ENCODE data around the gene STXBP6.

The STXBP6 gene

DNA sequence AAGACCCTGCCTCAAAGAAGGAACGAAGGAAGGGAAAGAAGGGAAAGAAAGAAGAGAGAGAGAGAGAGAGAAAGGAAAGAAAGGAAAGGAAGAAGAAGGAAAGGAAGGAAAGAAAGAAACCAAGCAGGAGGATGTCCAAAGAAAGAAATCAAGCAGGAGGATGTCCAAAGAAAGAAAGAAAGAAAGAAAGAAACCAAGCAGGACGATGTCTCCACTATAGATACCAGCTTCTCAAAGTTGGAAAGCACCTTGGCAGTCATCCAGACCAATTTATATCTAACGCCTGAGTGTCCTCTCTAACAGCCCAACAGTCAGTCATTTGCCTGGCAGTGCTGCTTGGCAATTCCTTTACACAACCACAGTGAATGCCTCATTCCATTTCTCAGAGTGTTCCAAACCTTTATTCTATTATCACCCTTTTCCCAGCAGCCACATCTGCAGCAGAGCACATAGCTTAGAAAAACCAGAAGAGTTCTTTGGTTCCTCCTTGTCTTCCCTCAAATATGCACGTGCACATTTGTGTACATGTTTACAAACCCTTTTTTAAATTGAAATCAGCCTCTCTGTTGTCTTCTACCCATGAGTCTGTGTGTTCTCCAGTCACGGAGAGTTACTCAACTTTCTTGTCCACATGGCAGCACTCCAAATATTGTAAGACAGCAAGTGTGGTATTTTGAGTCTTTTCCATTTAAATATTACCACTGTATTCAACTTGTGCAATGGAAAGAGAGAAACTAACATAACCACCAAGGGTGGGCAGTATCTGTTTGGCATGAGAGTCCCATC is 138.4 kb downstream of the STXBP6 start:
- DNase-seq: no peak
- H3K9me3 ChIP-seq (ENCODE audit: control insufficient read depth, low read length): no peaks in the 10 kb centered on the region
- H3K4me1 ChIP-seq (ENCODE audit: control insufficient read depth, insufficient read depth, low read length, poor library complexity, severe bottlenecking): no peaks in the 10 kb centered on the region
- no peaks in the 10 kb centered on the region for H3K36me3 ChIP-seq (ENCODE audit: control insufficient read depth, insufficient read depth, low read length)
- no peaks in the 10 kb centered on the region for H3K27me3 ChIP-seq (replicated peaks; ENCODE audit: control insufficient read depth, insufficient read depth, low read length, poor library complexity, severe bottlenecking)
- no peak overlapping the region for H3K4me3 ChIP-seq (ENCODE audit: insufficient read depth, low read depth, low read length, poor library complexity, severe bottlenecking)
- H3K27ac ChIP-seq (ENCODE audit: insufficient read depth, low read length, poor library complexity, severe bottlenecking): no peak overlapping the region

DNA sequence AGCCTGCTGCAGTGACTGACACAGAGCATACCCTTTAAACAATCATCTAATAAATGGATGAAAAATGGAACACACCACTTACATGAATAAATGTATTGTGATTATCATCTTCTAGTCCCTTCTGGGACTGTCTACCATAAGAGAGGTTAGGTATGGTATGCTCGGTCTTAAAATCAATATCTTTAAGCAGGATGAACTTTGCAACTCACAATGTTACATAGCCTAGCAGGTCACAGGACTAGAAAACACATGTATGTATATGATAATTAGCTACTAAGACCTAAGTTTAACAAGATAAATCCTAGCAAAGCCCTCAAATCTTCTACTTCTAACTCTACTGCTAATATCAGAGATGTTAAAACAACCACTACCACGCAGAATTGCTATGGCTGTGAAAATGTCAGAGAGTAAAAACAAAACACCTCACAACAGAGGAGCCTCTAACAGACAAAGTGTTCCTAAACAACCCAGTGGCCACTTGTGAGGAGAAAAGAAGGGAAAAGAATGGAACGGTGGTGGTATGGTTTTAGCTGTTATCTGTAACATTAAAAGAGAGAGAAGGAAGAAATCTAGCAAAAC is 139.4 kb downstream of the STXBP6 start:
- H3K36me3 ChIP-seq (ENCODE audit: control insufficient read depth, insufficient read depth, low read length): no peaks in the 10 kb centered on the region
- H3K4me3 ChIP-seq (ENCODE audit: insufficient read depth, low read depth, low read length, poor library complexity, severe bottlenecking): no peak overlapping the region
- no peaks in the 10 kb centered on the region for H3K4me1 ChIP-seq (ENCODE audit: control insufficient read depth, insufficient read depth, low read length, poor library complexity, severe bottlenecking)
- no peak for DNase-seq
- H3K9me3 ChIP-seq (ENCODE audit: control insufficient read depth, low read length): no peaks in the 10 kb centered on the region
- no peaks in the 10 kb centered on the region for H3K27me3 ChIP-seq (replicated peaks; ENCODE audit: control insufficient read depth, insufficient read depth, low read length, poor library complexity, severe bottlenecking)
- H3K27ac ChIP-seq (ENCODE audit: insufficient read depth, low read length, poor library complexity, severe bottlenecking): no peak overlapping the region

GRCh38 chr14:24909523-24910302 is 140.2 kb downstream of the STXBP6 start:
- H3K27me3 ChIP-seq (replicated peaks; ENCODE audit: control insufficient read depth, insufficient read depth, low read length, poor library complexity, severe bottlenecking): no peaks in the 10 kb centered on the region
- H3K4me1 ChIP-seq (ENCODE audit: control insufficient read depth, insufficient read depth, low read length, poor library complexity, severe bottlenecking): no peaks in the 10 kb centered on the region
- no peaks in the 10 kb centered on the region for H3K36me3 ChIP-seq (ENCODE audit: control insufficient read depth, insufficient read depth, low read length)
- no peak for DNase-seq
- no peak overlapping the region for H3K4me3 ChIP-seq (ENCODE audit: insufficient read depth, low read depth, low read length, poor library complexity, severe bottlenecking)
- no peak overlapping the region for H3K27ac ChIP-seq (ENCODE audit: insufficient read depth, low read length, poor library complexity, severe bottlenecking)
- H3K9me3 ChIP-seq (ENCODE audit: control insufficient read depth, low read length): no peaks in the 10 kb centered on the region

- H3K27me3 ChIP-seq (replicated peaks; ENCODE audit: control insufficient read depth, insufficient read depth, low read length, poor library complexity, severe bottlenecking): no peaks in the 10 kb centered on the region
- no peak for DNase-seq
- H3K4me1 ChIP-seq (ENCODE audit: control insufficient read depth, insufficient read depth, low read length, poor library complexity, severe bottlenecking): no peaks in the 10 kb centered on the region
- H3K36me3 ChIP-seq (ENCODE audit: control insufficient read depth, insufficient read depth, low read length): no peaks in the 10 kb centered on the region
- H3K4me3 ChIP-seq (ENCODE audit: insufficient read depth, low read depth, low read length, poor library complexity, severe bottlenecking): no peak overlapping the region
- no peak overlapping the region for H3K27ac ChIP-seq (ENCODE audit: insufficient read depth, low read length, poor library complexity, severe bottlenecking)
- H3K9me3 ChIP-seq (ENCODE audit: control insufficient read depth, low read length): no peaks in the 10 kb centered on the region
These were observed 141.2 kb downstream of the STXBP6 start for GRCh38 chr14:24908592-24909236.

DNA sequence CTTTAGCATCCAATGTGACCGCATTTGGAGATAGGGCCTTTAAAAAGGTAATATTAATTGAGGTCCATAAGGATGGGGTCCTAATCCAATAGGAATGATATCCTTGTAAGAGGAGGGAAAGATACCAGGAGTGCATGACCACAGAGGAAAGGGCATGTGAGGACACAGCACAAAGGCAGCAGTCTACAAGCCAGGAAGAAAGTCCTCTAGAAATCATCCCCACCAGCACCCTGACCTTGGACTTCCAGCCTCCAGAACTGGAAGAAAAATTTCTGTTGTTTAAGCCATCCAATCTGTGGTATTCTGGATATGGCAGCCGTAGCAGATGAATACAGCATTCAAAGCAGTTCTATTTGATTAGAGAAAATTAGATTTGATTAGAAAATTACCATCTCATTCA is 145.4 kb downstream of the STXBP6 start:
- Histone ChIP-seq H3K9me3 (ENCODE audit: control insufficient read depth, low read length) (no peaks in the 10 kb centered on the region), H3K36me3 (ENCODE audit: control insufficient read depth, insufficient read depth, low read length) (no peaks in the 10 kb centered on the region), H3K4me1 (ENCODE audit: control insufficient read depth, insufficient read depth, low read length, poor library complexity, severe bottlenecking) (no peaks in the 10 kb centered on the region), H3K27ac (ENCODE audit: insufficient read depth, low read length, poor library complexity, severe bottlenecking) (no peak overlapping the region), H3K4me3 (ENCODE audit: insufficient read depth, low read depth, low read length, poor library complexity, severe bottlenecking) (no peak overlapping the region), H3K27me3 (replicated peaks; ENCODE audit: control insufficient read depth, insufficient read depth, low read length, poor library complexity, severe bottlenecking) (no peaks in the 10 kb centered on the region)
- DNase-seq: no peak

GRCh38 chr14:24903337-24903736 is 146.6 kb downstream of the STXBP6 start:
- Histone ChIP-seq H3K9me3 (ENCODE audit: control insufficient read depth, low read length) (no peaks in the 10 kb centered on the region), H3K27ac (ENCODE audit: insufficient read depth, low read length, poor library complexity, severe bottlenecking) (no peak overlapping the region)
- no peak for DNase-seq

GRCh38 chr14:24900269-24901100 is 149.5 kb downstream of the STXBP6 start:
- Histone ChIP-seq H3K4me3 (ENCODE audit: insufficient read depth, low read depth, low read length, poor library complexity, severe bottlenecking) (no peak overlapping the region), H3K36me3 (ENCODE audit: control insufficient read depth, insufficient read depth, low read length) (no peaks in the 10 kb centered on the region), H3K27me3 (replicated peaks; ENCODE audit: control insufficient read depth, insufficient read depth, low read length, poor library complexity, severe bottlenecking) (no peaks in the 10 kb centered on the region), H3K9me3 (ENCODE audit: control insufficient read depth, low read length) (no peaks in the 10 kb centered on the region), H3K27ac (ENCODE audit: insufficient read depth, low read length, poor library complexity, severe bottlenecking) (no peak overlapping the region), H3K4me1 (ENCODE audit: control insufficient read depth, insufficient read depth, low read length, poor library complexity, severe bottlenecking) (no peaks in the 10 kb centered on the region)
- no peak for DNase-seq

More at GRCh38 chr14:24903337-24903736, 146.6 kb downstream of the STXBP6 start:
- Histone ChIP-seq H3K4me1 (ENCODE audit: control insufficient read depth, insufficient read depth, low read length, poor library complexity, severe bottlenecking) (no peaks in the 10 kb centered on the region), H3K4me3 (ENCODE audit: insufficient read depth, low read depth, low read length, poor library complexity, severe bottlenecking) (no peak overlapping the region), H3K36me3 (ENCODE audit: control insufficient read depth, insufficient read depth, low read length) (no peaks in the 10 kb centered on the region), H3K27me3 (replicated peaks; ENCODE audit: control insufficient read depth, insufficient read depth, low read length, poor library complexity, severe bottlenecking) (no peaks in the 10 kb centered on the region)

- no peak overlapping the region for H3K27ac ChIP-seq (ENCODE audit: insufficient read depth, low read length, poor library complexity, severe bottlenecking)
- H3K4me3 ChIP-seq (ENCODE audit: insufficient read depth, low read depth, low read length, poor library complexity, severe bottlenecking): no peak overlapping the region
- no peaks in the 10 kb centered on the region for H3K9me3 ChIP-seq (ENCODE audit: control insufficient read depth, low read length)
- no peaks in the 10 kb centered on the region for H3K36me3 ChIP-seq (ENCODE audit: control insufficient read depth, insufficient read depth, low read length)
- H3K4me1 ChIP-seq (ENCODE audit: control insufficient read depth, insufficient read depth, low read length, poor library complexity, severe bottlenecking): no peaks in the 10 kb centered on the region
- no peaks in the 10 kb centered on the region for H3K27me3 ChIP-seq (replicated peaks; ENCODE audit: control insufficient read depth, insufficient read depth, low read length, poor library complexity, severe bottlenecking)
- no peak for DNase-seq
These were observed 152.2 kb downstream of the STXBP6 start for GRCh38 chr14:24897793-24898192.

GRCh38 chr14:24895622-24896021 is 154.3 kb downstream of the STXBP6 start:
- Histone ChIP-seq H3K27me3 (replicated peaks; ENCODE audit: control insufficient read depth, insufficient read depth, low read length, poor library complexity, severe bottlenecking) (no peaks in the 10 kb centered on the region), H3K9me3 (ENCODE audit: control insufficient read depth, low read length) (no peaks in the 10 kb centered on the region), H3K4me1 (ENCODE audit: control insufficient read depth, insufficient read depth, low read length, poor library complexity, severe bottlenecking) (no peaks in the 10 kb centered on the region), H3K27ac (ENCODE audit: insufficient read depth, low read length, poor library complexity, severe bottlenecking) (no peak overlapping the region), H3K4me3 (ENCODE audit: insufficient read depth, low read depth, low read length, poor library complexity, severe bottlenecking) (no peak overlapping the region), H3K36me3 (ENCODE audit: control insufficient read depth, insufficient read depth, low read length) (no peaks in the 10 kb centered on the region)
- no peak for DNase-seq

Data from effector memory CD4-positive, alpha-beta T cell (primary cell).